GM12874 (cell line): ENCODE data around the gene NAPA.

ENCODE experiments used
- TF ChIP-seq, protein P1 (sequence below): IDR thresholded peaks from 2 replicates; pipeline ENCODE4 v1.5.1; 2011; ENCODE audit warnings: low read depth, mild to moderate bottlenecking, control low read depth, low read length, moderate library complexity; ENCODE audit not compliant: insufficient read depth

NAPA gene

DNA sequence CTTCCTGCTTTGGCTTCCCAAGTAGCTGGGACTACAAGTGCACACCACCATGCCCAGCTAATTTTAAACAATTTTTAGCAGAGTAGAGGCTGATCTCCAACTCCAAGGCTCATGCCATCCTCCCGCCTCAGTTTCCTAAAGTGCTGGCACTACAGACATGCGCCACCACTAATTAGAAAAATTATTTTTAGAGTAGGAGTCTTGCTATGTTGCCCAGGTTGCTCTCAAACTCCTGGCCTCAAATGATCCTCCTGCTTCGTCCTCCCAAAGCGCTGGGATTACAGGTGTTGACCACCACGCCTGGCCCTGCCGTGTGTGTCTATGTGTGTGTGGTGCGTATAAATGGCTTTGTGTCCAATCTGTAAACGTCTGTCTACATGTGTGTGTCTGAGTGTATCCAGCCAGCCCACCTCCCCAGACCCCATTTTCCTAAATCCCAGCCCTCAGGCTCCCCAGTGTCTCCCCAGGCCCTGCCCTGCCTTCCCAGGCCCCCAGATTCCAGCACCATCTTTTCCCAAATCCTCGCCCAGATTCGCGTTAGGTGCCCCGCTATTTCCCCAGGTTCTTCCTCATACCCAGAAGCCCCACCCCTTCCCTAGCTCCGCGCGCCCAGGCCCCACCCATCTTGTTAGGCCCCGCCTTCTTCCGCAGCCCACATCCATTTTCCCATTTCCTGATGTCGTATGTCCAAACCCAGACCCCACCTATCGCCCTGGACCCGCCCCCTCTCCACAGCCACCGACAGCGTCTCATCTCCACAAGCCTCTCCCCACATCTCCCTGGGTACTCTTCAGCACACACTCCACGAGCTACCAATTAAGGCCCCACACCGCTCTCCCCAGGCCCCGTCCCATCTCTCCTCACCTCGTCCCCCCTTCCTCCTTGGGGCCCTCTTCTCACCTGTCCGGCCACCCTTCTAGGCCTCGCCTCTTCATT, 68.1 kb downstream of the NAPA start:
- TF ChIP-seq, protein P1, sequence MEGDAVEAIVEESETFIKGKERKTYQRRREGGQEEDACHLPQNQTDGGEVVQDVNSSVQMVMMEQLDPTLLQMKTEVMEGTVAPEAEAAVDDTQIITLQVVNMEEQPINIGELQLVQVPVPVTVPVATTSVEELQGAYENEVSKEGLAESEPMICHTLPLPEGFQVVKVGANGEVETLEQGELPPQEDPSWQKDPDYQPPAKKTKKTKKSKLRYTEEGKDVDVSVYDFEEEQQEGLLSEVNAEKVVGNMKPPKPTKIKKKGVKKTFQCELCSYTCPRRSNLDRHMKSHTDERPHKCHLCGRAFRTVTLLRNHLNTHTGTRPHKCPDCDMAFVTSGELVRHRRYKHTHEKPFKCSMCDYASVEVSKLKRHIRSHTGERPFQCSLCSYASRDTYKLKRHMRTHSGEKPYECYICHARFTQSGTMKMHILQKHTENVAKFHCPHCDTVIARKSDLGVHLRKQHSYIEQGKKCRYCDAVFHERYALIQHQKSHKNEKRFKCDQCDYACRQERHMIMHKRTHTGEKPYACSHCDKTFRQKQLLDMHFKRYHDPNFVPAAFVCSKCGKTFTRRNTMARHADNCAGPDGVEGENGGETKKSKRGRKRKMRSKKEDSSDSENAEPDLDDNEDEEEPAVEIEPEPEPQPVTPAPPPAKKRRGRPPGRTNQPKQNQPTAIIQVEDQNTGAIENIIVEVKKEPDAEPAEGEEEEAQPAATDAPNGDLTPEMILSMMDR: no peak

DNA sequence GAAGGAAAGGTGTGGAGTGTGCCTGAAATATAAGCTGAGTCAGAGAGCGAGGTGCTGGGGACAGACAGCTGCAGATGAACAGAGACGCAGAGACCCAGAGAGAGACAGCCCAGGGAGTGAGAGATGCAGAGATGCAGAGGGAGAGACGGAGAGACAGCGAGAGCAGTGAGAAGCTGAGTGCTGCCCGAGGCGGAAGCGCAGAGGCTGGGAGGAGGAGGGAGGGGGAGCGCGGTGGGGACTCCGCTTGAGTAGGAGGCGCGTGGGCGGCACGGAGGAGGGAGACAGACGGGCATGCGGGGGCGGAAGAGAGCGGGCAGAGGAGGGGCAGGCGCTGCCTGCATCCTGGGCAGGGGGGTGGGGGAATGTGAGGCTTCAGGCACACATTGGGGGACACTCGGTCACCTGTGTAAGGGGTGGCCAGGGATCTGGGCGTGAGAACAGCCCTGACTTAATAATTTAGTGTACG, 68.9 kb downstream of the NAPA start:
- TF ChIP-seq, protein P1: no peak

DNA sequence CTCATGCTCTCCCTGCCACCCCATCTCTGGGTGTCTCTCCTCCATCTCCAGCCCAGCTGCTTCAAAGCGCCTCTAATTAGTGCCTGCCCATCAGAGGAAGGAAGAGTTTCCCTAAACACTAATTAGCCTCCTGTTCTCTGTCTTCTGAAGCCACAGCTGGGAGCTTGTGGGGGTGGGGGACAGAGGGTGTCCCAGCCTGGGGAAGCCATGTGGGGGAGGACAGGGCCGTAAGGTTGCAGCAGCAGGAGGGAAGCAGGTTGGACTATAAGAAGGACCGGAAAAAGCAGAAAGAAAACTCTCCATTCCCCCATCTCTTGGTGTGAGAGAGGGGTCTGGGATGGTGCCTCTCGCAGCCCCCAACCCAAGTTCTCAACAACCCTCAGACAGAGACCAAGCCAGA, 69.3 kb downstream of the NAPA start:
- TF ChIP-seq, protein P1: no peak

DNA sequence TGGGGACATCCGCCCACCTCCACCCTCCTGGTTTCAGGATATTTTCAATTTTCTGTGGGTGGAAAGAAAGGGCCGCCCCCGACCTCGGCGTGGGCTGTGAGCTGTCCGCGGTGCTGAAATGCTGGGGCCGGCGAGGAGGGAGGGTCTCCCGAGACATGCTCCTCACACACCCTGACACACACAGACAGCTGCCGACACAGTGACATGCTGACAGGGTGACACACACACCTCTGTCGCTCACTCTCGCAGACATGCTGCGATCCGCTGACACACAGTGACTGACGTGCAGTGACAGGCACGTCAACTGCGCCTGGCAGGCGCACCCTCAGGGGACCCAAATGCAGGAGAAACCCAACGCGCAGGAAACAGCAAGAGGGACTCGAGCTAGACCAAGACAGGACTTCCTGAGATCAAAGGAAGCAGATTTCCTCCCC, 70.5 kb downstream of the NAPA start:
- TF ChIP-seq, protein P1: no peak

DNA sequence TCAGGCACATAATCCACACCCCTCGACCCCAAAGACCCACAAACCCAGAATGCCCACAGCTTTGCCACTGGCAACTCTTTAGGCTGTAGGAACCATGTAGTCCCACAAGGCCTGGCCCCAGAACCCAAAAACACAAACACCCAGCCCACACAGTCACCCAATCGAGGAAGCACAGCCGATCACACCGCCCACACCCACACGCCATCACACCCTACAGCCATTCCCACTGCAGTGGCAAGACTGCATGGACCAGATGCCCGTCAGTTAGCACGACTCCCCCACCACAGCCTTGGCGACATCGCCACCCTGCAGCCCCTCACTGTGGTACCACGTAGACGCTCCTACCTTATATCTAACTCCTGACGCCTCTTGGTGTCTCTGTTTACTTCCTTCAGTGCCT, 71.5 kb downstream of the NAPA start:
- TF ChIP-seq, protein P1: no peak

DNA sequence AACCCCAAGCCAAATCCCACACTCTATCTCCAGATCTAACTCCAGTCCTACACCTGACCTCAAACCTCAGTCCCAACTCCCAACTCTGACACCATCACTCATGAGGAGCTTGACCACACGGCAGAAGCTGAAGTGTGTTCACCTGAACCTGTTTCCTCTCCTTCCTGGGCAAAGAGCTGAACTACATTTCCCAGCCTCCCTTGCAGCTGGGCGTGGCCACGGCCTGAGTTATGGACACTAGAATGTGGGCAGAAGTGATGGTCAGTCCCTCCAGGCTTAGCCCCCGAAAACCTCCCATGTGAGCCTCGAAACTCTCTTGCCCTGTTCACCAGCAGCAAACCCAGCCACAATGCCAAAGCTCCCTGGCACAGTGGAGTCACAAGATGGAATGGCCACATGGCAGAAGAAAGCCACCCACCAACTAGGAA, 76.1 kb downstream of the NAPA start:
- TF ChIP-seq, protein P1: no peak
